DOHH2 (cell line): ENCODE measurements around the gene SLC17A9.
A peak's percentile ranks its signal among the peaks of the same experiment; 100 is the strongest.

Source experiments
- CTCF ChIP-seq: fragments of 200-600 bp; sonication (generic); IDR thresholded peaks from one replicate; pipeline ENCODE4 v1.5.1; 2014; ENCODE audit warnings: antibody characterized with exemption, mild to moderate bottlenecking, low read depth, low read length; ENCODE audit not compliant: poor library complexity, severe bottlenecking
- EZH2phosphoT487 ChIP-seq: fragments of 200-600 bp; sonication (generic); IDR thresholded peaks from 2 replicates; pipeline ENCODE4 v1.6.1; 2017; ENCODE audit warnings: borderline replicate concordance, mild to moderate bottlenecking, antibody characterized with exemption, low read length, moderate library complexity, mixed read lengths

- peak; percentile 92 for TF ChIP-seq CTCF
- no peak for TF ChIP-seq EZH2phosphoT487
Measured at GRCh38 chr20:62971950-62972844, 19.7 kb downstream of the SLC17A9 start.
